ENCODE measurements around the gene MRI1. TPM values are rescaled to one million over a fixed set of nuclear protein-coding genes. Genes with fewer than 3 reads are reported as not detected.
"Not testable (repeated sequence)": the region's sequence is repeated elsewhere in the genome, so short reads cannot be mapped to it uniquely, and the experiment has no call there.

MRI1 gene
- polyA plus RNA-seq, 1 donor from 2014 or later, result 71.2 TPM

DNA sequence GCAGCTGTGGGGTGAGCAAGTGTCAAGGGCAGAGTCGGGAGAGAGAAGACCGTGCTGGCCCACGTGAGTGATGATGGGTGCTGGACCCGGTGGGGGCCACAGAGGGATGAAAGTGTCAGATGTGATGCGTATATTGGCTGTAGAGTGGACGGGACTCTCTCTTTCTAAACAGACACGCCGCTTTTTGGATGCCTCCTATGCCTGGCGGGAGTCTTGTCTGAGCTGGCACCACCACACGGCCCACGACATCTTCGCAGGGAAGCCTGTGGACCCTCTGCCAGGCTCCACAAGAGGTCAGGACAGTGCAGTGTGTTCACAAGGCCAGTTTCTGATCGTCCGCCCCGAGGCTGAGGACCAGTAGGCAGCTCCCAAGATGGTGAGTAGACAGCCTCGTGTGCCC is 12.9 kb upstream of the MRI1 start:
- no peak overlapping the region for H3K27ac ChIP-seq (ENCODE audit: low read length)

DNA sequence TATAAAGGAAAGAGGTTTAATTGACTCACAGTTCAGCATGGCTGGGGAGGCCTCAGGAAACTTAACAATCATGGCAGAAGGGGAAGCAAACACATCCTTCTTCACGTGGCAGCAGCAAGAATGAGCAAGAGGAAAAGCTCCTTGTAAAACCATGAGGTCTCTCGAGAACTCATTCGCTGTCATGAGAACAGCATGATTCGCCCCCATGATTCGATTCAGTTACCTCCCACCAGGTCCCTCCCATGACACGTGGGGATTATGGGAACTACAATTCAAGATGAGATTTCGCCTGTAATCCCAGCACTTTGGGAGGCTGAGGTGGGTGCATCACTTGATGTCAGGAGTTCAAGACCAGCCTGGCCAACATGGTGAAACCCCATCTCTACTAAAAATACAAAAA is 10.7 kb upstream of the MRI1 start:
- not testable (repeated sequence) for H3K9me3 ChIP-seq (ENCODE audit: low read length); H3K9me2 ChIP-seq (ENCODE audit: insufficient read depth, low read length); H3K4me3 ChIP-seq (ENCODE audit: low read length); H3K27ac ChIP-seq (ENCODE audit: low read length); H3K27me3 ChIP-seq (ENCODE audit: insufficient read depth, low read depth, low read length); H3K4me2 ChIP-seq (ENCODE audit: low read length); H4K20me1 ChIP-seq (ENCODE audit: insufficient read depth); H2AFZ ChIP-seq (ENCODE audit: low read depth, low read length); H3F3A ChIP-seq (ENCODE audit: insufficient read depth, low read length, poor library complexity, severe bottlenecking); H3K9ac ChIP-seq (ENCODE audit: low read length); H3K36me3 ChIP-seq (ENCODE audit: insufficient read depth, low read length)
- peaks cover 11% of the 10 kb centered on the region for H3K79me2 ChIP-seq (replicated peaks; ENCODE audit: insufficient read depth, low read length)

More for the DNA sequence above, 12.9 kb upstream of the MRI1 start:
- Histone ChIP-seq H3K9me3 (ENCODE audit: low read length) (no peaks in the 10 kb centered on the region), H3K36me3 (ENCODE audit: insufficient read depth, low read length) (no peaks in the 10 kb centered on the region), H3K9ac (ENCODE audit: low read length) (no peak overlapping the region), H4K20me1 (ENCODE audit: insufficient read depth) (no peaks in the 10 kb centered on the region), H3K79me2 (replicated peaks; ENCODE audit: insufficient read depth, low read length) (peaks cover 13% of the 10 kb centered on the region), H3K9me2 (ENCODE audit: insufficient read depth, low read length) (no peaks in the 10 kb centered on the region), H2AFZ (ENCODE audit: low read depth, low read length) (no peak overlapping the region), H3F3A (ENCODE audit: insufficient read depth, low read length, poor library complexity, severe bottlenecking) (no peaks in the 10 kb centered on the region), H3K27me3 (ENCODE audit: insufficient read depth, low read depth, low read length) (no peaks in the 10 kb centered on the region), H3K4me2 (ENCODE audit: low read length) (no peak overlapping the region), H3K4me3 (ENCODE audit: low read length) (no peak overlapping the region)
- no peak for TF ChIP-seq EP300 (conservative IDR thresholded peaks at IDR 0.05; ENCODE audit: poor library complexity, severe bottlenecking)
- no peak for TF ChIP-seq SMC3 (conservative IDR thresholded peaks at IDR 0.05; ENCODE audit: poor library complexity)
- TF ChIP-seq, protein P1, sequence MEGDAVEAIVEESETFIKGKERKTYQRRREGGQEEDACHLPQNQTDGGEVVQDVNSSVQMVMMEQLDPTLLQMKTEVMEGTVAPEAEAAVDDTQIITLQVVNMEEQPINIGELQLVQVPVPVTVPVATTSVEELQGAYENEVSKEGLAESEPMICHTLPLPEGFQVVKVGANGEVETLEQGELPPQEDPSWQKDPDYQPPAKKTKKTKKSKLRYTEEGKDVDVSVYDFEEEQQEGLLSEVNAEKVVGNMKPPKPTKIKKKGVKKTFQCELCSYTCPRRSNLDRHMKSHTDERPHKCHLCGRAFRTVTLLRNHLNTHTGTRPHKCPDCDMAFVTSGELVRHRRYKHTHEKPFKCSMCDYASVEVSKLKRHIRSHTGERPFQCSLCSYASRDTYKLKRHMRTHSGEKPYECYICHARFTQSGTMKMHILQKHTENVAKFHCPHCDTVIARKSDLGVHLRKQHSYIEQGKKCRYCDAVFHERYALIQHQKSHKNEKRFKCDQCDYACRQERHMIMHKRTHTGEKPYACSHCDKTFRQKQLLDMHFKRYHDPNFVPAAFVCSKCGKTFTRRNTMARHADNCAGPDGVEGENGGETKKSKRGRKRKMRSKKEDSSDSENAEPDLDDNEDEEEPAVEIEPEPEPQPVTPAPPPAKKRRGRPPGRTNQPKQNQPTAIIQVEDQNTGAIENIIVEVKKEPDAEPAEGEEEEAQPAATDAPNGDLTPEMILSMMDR (IDR thresholded peaks at IDR 0.05; ENCODE audit: poor library complexity, severe bottlenecking), result no peak
- no peak for TF ChIP-seq MXI1 (conservative IDR thresholded peaks at IDR 0.05; ENCODE audit: poor library complexity, severe bottlenecking)
- TF ChIP-seq, protein P2, sequence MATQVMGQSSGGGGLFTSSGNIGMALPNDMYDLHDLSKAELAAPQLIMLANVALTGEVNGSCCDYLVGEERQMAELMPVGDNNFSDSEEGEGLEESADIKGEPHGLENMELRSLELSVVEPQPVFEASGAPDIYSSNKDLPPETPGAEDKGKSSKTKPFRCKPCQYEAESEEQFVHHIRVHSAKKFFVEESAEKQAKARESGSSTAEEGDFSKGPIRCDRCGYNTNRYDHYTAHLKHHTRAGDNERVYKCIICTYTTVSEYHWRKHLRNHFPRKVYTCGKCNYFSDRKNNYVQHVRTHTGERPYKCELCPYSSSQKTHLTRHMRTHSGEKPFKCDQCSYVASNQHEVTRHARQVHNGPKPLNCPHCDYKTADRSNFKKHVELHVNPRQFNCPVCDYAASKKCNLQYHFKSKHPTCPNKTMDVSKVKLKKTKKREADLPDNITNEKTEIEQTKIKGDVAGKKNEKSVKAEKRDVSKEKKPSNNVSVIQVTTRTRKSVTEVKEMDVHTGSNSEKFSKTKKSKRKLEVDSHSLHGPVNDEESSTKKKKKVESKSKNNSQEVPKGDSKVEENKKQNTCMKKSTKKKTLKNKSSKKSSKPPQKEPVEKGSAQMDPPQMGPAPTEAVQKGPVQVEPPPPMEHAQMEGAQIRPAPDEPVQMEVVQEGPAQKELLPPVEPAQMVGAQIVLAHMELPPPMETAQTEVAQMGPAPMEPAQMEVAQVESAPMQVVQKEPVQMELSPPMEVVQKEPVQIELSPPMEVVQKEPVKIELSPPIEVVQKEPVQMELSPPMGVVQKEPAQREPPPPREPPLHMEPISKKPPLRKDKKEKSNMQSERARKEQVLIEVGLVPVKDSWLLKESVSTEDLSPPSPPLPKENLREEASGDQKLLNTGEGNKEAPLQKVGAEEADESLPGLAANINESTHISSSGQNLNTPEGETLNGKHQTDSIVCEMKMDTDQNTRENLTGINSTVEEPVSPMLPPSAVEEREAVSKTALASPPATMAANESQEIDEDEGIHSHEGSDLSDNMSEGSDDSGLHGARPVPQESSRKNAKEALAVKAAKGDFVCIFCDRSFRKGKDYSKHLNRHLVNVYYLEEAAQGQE (IDR thresholded peaks at IDR 0.05; ENCODE audit: borderline replicate concordance), result no peak
- TF ChIP-seq EZH2 (IDR thresholded peaks at IDR 0.05; ENCODE audit: borderline replicate concordance, insufficient read depth, low read length, poor library complexity, severe bottlenecking), result no peak
- no peak for TF ChIP-seq TAF1 (IDR thresholded peaks at IDR 0.05; ENCODE audit: low read depth)
- no peak for TF ChIP-seq RAD21 (conservative IDR thresholded peaks at IDR 0.05)
- TF ChIP-seq POLR2AphosphoS5 (IDR thresholded peaks at IDR 0.05), result no peak

- TF ChIP-seq EZH2 (IDR thresholded peaks at IDR 0.05; ENCODE audit: borderline replicate concordance, insufficient read depth, low read length, poor library complexity, severe bottlenecking), result no peak
- TF ChIP-seq MXI1 (conservative IDR thresholded peaks at IDR 0.05; ENCODE audit: poor library complexity, severe bottlenecking), result no peak
- no peak for TF ChIP-seq EP300 (conservative IDR thresholded peaks at IDR 0.05; ENCODE audit: poor library complexity, severe bottlenecking)
- TF ChIP-seq, protein P2 (IDR thresholded peaks at IDR 0.05; ENCODE audit: borderline replicate concordance), result no peak
- TF ChIP-seq, protein P1 (IDR thresholded peaks at IDR 0.05; ENCODE audit: poor library complexity, severe bottlenecking), result no peak
- TF ChIP-seq SMC3 (conservative IDR thresholded peaks at IDR 0.05; ENCODE audit: poor library complexity), result no peak
- no peak for TF ChIP-seq POLR2AphosphoS5 (IDR thresholded peaks at IDR 0.05)
- TF ChIP-seq RAD21 (conservative IDR thresholded peaks at IDR 0.05), result no peak
- no peak for TF ChIP-seq TAF1 (IDR thresholded peaks at IDR 0.05; ENCODE audit: low read depth)
- Histone ChIP-seq H4K20me1 (ENCODE audit: insufficient read depth) (no peaks in the 10 kb centered on the region), H3K9me3 (ENCODE audit: low read length) (no peaks in the 10 kb centered on the region), H3K27ac (ENCODE audit: low read length) (no peak overlapping the region), H3K36me3 (ENCODE audit: insufficient read depth, low read length) (no peaks in the 10 kb centered on the region), H2AFZ (ENCODE audit: low read depth, low read length) (no peak overlapping the region), H3K9me2 (ENCODE audit: insufficient read depth, low read length) (no peaks in the 10 kb centered on the region), H3K27me3 (ENCODE audit: insufficient read depth, low read depth, low read length) (no peaks in the 10 kb centered on the region), H3K4me3 (ENCODE audit: low read length) (no peak overlapping the region), H3K79me2 (replicated peaks; ENCODE audit: insufficient read depth, low read length) (no peaks in the 10 kb centered on the region), H3K9ac (ENCODE audit: low read length) (no peak overlapping the region), H3K4me2 (ENCODE audit: low read length) (no peak overlapping the region), H3F3A (ENCODE audit: insufficient read depth, low read length, poor library complexity, severe bottlenecking) (no peaks in the 10 kb centered on the region)
Measured at GRCh38 chr19:13756210-13756609, 8.1 kb upstream of the MRI1 start.

Measured in neural cell (in vitro differentiated cells).